ENCODE measurements around the gene CXCL10. TPM values are rescaled to one million over a fixed set of nuclear protein-coding genes. Genes with fewer than 3 reads are reported as not detected.

The CXCL10 gene
- total RNA-seq, 1 donor from 2014 or later = not detected

GRCh38 chr4:75985116-75985515, 38.2 kb downstream of the CXCL10 start:
- no peak for DNase-seq
- no peak for TF ChIP-seq CTCF (IDR thresholded peaks at IDR 0.05; ENCODE audit: partially characterized antibody, unreplicated experiment)
- Mint-ChIP-seq H3K36me3 (ENCODE audit: unreplicated experiment) (peaks cover 6% of the 10 kb centered on the region), H3K4me3 (ENCODE audit: unreplicated experiment) (no peak overlapping the region), H3K27me3 (ENCODE audit: unreplicated experiment) (no peaks in the 10 kb centered on the region), H3K4me1 (ENCODE audit: low read depth, unreplicated experiment) (peaks cover 18% of the 10 kb centered on the region), H3K9me3 (ENCODE audit: unreplicated experiment) (peaks cover 2% of the 10 kb centered on the region), H3K27ac (ENCODE audit: unreplicated experiment) (no peak overlapping the region)

- Mint-ChIP-seq H3K4me3 (ENCODE audit: unreplicated experiment) (no peak overlapping the region), H3K9me3 (ENCODE audit: unreplicated experiment) (no peaks in the 10 kb centered on the region), H3K27ac (ENCODE audit: unreplicated experiment) (no peak overlapping the region), H3K36me3 (ENCODE audit: unreplicated experiment) (peaks cover 5% of the 10 kb centered on the region), H3K4me1 (ENCODE audit: low read depth, unreplicated experiment) (no peaks in the 10 kb centered on the region), H3K27me3 (ENCODE audit: unreplicated experiment) (no peaks in the 10 kb centered on the region)
- no peak for TF ChIP-seq CTCF (IDR thresholded peaks at IDR 0.05; ENCODE audit: partially characterized antibody, unreplicated experiment)
- DNase-seq = no peak
Measured at GRCh38 chr4:75980576-75980975, 42.7 kb downstream of the CXCL10 start.

- TF ChIP-seq CTCF (IDR thresholded peaks at IDR 0.05; ENCODE audit: partially characterized antibody, unreplicated experiment) = no peak
- Mint-ChIP-seq H3K36me3 (ENCODE audit: unreplicated experiment) (peaks cover 7% of the 10 kb centered on the region), H3K27ac (ENCODE audit: unreplicated experiment) (no peak overlapping the region), H3K27me3 (ENCODE audit: unreplicated experiment) (no peaks in the 10 kb centered on the region), H3K4me1 (ENCODE audit: low read depth, unreplicated experiment) (no peaks in the 10 kb centered on the region), H3K9me3 (ENCODE audit: unreplicated experiment) (no peaks in the 10 kb centered on the region), H3K4me3 (ENCODE audit: unreplicated experiment) (no peak overlapping the region)
- no peak for DNase-seq
Measured at GRCh38 chr4:75976177-75976576, 47.1 kb downstream of the CXCL10 start.

GRCh38 chr4:75973766-75974165, 49.5 kb downstream of the CXCL10 start:
- peaks cover 7% of the 10 kb centered on the region for H3K36me3 Mint-ChIP-seq (ENCODE audit: unreplicated experiment)
- TF ChIP-seq CTCF (IDR thresholded peaks at IDR 0.05; ENCODE audit: partially characterized antibody, unreplicated experiment) = no peak

More at GRCh38 chr4:75973766-75974165, 49.5 kb downstream of the CXCL10 start:
- Mint-ChIP-seq H3K4me1 (ENCODE audit: low read depth, unreplicated experiment) (no peaks in the 10 kb centered on the region), H3K9me3 (ENCODE audit: unreplicated experiment) (no peaks in the 10 kb centered on the region), H3K27ac (ENCODE audit: unreplicated experiment) (no peak overlapping the region), H3K27me3 (ENCODE audit: unreplicated experiment) (no peaks in the 10 kb centered on the region), H3K4me3 (ENCODE audit: unreplicated experiment) (no peak overlapping the region)
- DNase-seq = no peak

Other genes starting within 250 kb of the CXCL10 start
- not detected for gene PPEF2, start 121.0 kb downstream of the CXCL10 start, total RNA-seq (ENCODE audit: unreplicated experiment)
- gene NAAA, start 82.5 kb downstream of the CXCL10 start, total RNA-seq (ENCODE audit: unreplicated experiment) = 13.7 TPM
- gene SDAD1, start 32.6 kb downstream of the CXCL10 start, total RNA-seq (ENCODE audit: unreplicated experiment) = 30.4 TPM
- not detected for gene CXCL9, start 16.0 kb downstream of the CXCL10 start, total RNA-seq (ENCODE audit: unreplicated experiment)
- not detected for gene CXCL11, start 12.6 kb upstream of the CXCL10 start, total RNA-seq (ENCODE audit: unreplicated experiment)
- gene ART3, start 51.2 kb upstream of the CXCL10 start, total RNA-seq (ENCODE audit: unreplicated experiment) = not detected
- 43.4 TPM for gene NUP54, start 124.9 kb upstream of the CXCL10 start, total RNA-seq (ENCODE audit: unreplicated experiment)
- 330 TPM for gene SCARB2, start 190.3 kb upstream of the CXCL10 start, total RNA-seq (ENCODE audit: unreplicated experiment)
- gene FAM47E, start 228.2 kb upstream of the CXCL10 start, total RNA-seq (ENCODE audit: unreplicated experiment) = 2.9 TPM

Measured in glutamatergic neuron (in vitro differentiated cells).